MM.1S (cell line): ENCODE results near the gene TYR.

Source experiments
- DNase-seq: peaks from one replicate; pipeline ENCODE4 v3.0.0-alpha.2; 2015
- H2AFZ ChIP-seq: fragments of 300-600 bp; sonication (generic); 2 replicates; pipeline ENCODE4 v1.6.0; 2016; ENCODE audit warnings: antibody characterized with exemption, low read length
- H3F3A ChIP-seq: fragments of 300-600 bp; sonication (generic); 2 replicates; pipeline ENCODE4 v1.6.1; 2016; ENCODE audit warnings: mild to moderate bottlenecking, antibody characterized with exemption, low read length, moderate library complexity, mixed read lengths; ENCODE audit not compliant: insufficient read depth
- H3K27ac ChIP-seq: fragments of 300-600 bp; sonication (generic); 2 replicates; pipeline ENCODE4 v1.5.1; 2016; ENCODE audit warnings: mild to moderate bottlenecking, low read length
- H3K27me3 ChIP-seq: fragments of 300-600 bp; sonication (generic); replicated peaks from 2 replicates; pipeline ENCODE4 v1.6.0; 2016; ENCODE audit warnings: low read length; ENCODE audit not compliant: insufficient read depth
- H3K36me3 ChIP-seq: fragments of 300-600 bp; sonication (generic); replicated peaks from 2 replicates; pipeline ENCODE4 v1.6.1; 2016; ENCODE audit warnings: mild to moderate bottlenecking, low read length, mixed read lengths; ENCODE audit not compliant: insufficient read depth
- H3K4me1 ChIP-seq: fragments of 300-600 bp; sonication (generic); 2 replicates; pipeline ENCODE4 v1.6.1; 2016; ENCODE audit warnings: low read length, mixed read lengths
- H3K4me2 ChIP-seq: fragments of 300-600 bp; sonication (generic); 2 replicates; pipeline ENCODE4 v1.6.0; 2016; ENCODE audit warnings: low read depth, low read length
- H3K4me3 ChIP-seq: fragments of 300-600 bp; sonication (generic); 2 replicates; pipeline ENCODE4 v1.5.1; 2016; ENCODE audit warnings: low read length, mixed read lengths
- H3K79me2 ChIP-seq: fragments of 300-600 bp; sonication (generic); 2 replicates; pipeline ENCODE4 v1.6.1; 2016; ENCODE audit warnings: mixed run types, low read length, mixed read lengths
- H3K9ac ChIP-seq: fragments of 300-600 bp; sonication (generic); 2 replicates; pipeline ENCODE4 v1.6.1; 2016; ENCODE audit warnings: low read length, mixed read lengths
- H3K9me2 ChIP-seq: fragments of 300-600 bp; sonication (generic); replicated peaks from 2 replicates; pipeline ENCODE4 v1.6.1; 2016; ENCODE audit warnings: mild to moderate bottlenecking, low read length, mixed read lengths; ENCODE audit not compliant: insufficient read depth
- H3K9me3 ChIP-seq: fragments of 300-600 bp; sonication (generic); replicated peaks from 2 replicates; pipeline ENCODE4 v1.6.1; 2016; ENCODE audit warnings: mild to moderate bottlenecking, low read length, mixed read lengths; ENCODE audit not compliant: insufficient read depth
- H4K20me1 ChIP-seq: fragments of 300-600 bp; sonication (generic); 2 replicates; pipeline ENCODE4 v1.6.1; 2016; ENCODE audit warnings: mild to moderate bottlenecking, low read length, moderate library complexity, mixed read lengths; ENCODE audit not compliant: insufficient read depth
- EZH2 ChIP-seq: fragments of 300-600 bp; sonication (generic); optimal IDR thresholded peaks from 2 replicates; pipeline ENCODE3; 2017; ENCODE audit warnings: low read depth, mild to moderate bottlenecking, antibody characterized with exemption, low read length, mixed read lengths
- EZH2phosphoT487 ChIP-seq: fragments of 300-600 bp; sonication (generic); IDR thresholded peaks from 2 replicates; pipeline ENCODE4 v1.6.1; 2018; ENCODE audit warnings: antibody characterized with exemption, low read length
- TF ChIP-seq, protein P1 (sequence below): fragments of 300-600 bp; sonication (generic); IDR thresholded peaks from 2 replicates; pipeline ENCODE4 v1.5.1; 2016; ENCODE audit warnings: antibody characterized with exemption, low read length, mixed read lengths

Gene TYR

GRCh38 chr11:89182773-89183518, 5.3 kb downstream of the TYR start:
- Histone ChIP-seq H3K79me2 (no peaks in the 10 kb centered on the region), H3K36me3 (no peaks in the 10 kb centered on the region), H3K9me2 (no peaks in the 10 kb centered on the region), H3K27me3 (no peaks in the 10 kb centered on the region), H3K4me1 (no peaks in the 10 kb centered on the region), H3K4me2 (no peak overlapping the region), H3K27ac (no peak overlapping the region), H3K9ac (no peak overlapping the region), H3F3A (no peaks in the 10 kb centered on the region), H3K4me3 (no peak overlapping the region), H2AFZ (no peak overlapping the region), H4K20me1 (no peaks in the 10 kb centered on the region), H3K9me3 (no peaks in the 10 kb centered on the region)
- DNase-seq: no peak
- TF ChIP-seq, protein P1, sequence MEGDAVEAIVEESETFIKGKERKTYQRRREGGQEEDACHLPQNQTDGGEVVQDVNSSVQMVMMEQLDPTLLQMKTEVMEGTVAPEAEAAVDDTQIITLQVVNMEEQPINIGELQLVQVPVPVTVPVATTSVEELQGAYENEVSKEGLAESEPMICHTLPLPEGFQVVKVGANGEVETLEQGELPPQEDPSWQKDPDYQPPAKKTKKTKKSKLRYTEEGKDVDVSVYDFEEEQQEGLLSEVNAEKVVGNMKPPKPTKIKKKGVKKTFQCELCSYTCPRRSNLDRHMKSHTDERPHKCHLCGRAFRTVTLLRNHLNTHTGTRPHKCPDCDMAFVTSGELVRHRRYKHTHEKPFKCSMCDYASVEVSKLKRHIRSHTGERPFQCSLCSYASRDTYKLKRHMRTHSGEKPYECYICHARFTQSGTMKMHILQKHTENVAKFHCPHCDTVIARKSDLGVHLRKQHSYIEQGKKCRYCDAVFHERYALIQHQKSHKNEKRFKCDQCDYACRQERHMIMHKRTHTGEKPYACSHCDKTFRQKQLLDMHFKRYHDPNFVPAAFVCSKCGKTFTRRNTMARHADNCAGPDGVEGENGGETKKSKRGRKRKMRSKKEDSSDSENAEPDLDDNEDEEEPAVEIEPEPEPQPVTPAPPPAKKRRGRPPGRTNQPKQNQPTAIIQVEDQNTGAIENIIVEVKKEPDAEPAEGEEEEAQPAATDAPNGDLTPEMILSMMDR: no peak
- TF ChIP-seq EZH2 (no peak), EZH2phosphoT487 (no peak)

- Histone ChIP-seq H3K79me2 (no peaks in the 10 kb centered on the region), H3K4me3 (no peak overlapping the region), H3K4me1 (no peaks in the 10 kb centered on the region), H3F3A (no peaks in the 10 kb centered on the region), H3K4me2 (no peak overlapping the region), H3K36me3 (no peaks in the 10 kb centered on the region), H3K27me3 (no peaks in the 10 kb centered on the region), H3K9me2 (no peaks in the 10 kb centered on the region), H2AFZ (no peak overlapping the region), H4K20me1 (no peaks in the 10 kb centered on the region), H3K9me3 (no peaks in the 10 kb centered on the region), H3K27ac (no peak overlapping the region), H3K9ac (no peak overlapping the region)
- TF ChIP-seq EZH2 (no peak), EZH2phosphoT487 (no peak)
- DNase-seq: no peak
These were observed 6.3 kb downstream of the TYR start for GRCh38 chr11:89184021-89184420.

GRCh38 chr11:89189776-89190175, 12.1 kb downstream of the TYR start:
- no peaks in the 10 kb centered on the region for H3K79me2 ChIP-seq
- H3K4me1 ChIP-seq: no peaks in the 10 kb centered on the region
- no peak overlapping the region for H3K27ac ChIP-seq
- TF ChIP-seq, protein P1: no peak
- TF ChIP-seq EZH2phosphoT487 (no peak), EZH2 (no peak)
- no peak overlapping the region for H3K9ac ChIP-seq
- no peak overlapping the region for H2AFZ ChIP-seq
- no peak for DNase-seq
- no peaks in the 10 kb centered on the region for H3F3A ChIP-seq
- H3K4me2 ChIP-seq: no peak overlapping the region
- H3K9me2 ChIP-seq: no peaks in the 10 kb centered on the region
- no peak overlapping the region for H3K4me3 ChIP-seq
- H3K27me3 ChIP-seq: no peaks in the 10 kb centered on the region
- H4K20me1 ChIP-seq: no peaks in the 10 kb centered on the region
- no peaks in the 10 kb centered on the region for H3K9me3 ChIP-seq
- no peaks in the 10 kb centered on the region for H3K36me3 ChIP-seq

- DNase-seq: no peak
- Histone ChIP-seq H3K27ac (no peak overlapping the region), H3F3A (no peaks in the 10 kb centered on the region), H3K9me3 (no peaks in the 10 kb centered on the region), H3K79me2 (no peaks in the 10 kb centered on the region), H3K9ac (no peak overlapping the region), H3K4me1 (no peaks in the 10 kb centered on the region), H3K36me3 (no peaks in the 10 kb centered on the region), H3K4me3 (no peak overlapping the region), H3K4me2 (no peak overlapping the region), H3K9me2 (no peaks in the 10 kb centered on the region), H4K20me1 (no peaks in the 10 kb centered on the region), H2AFZ (no peak overlapping the region), H3K27me3 (no peaks in the 10 kb centered on the region)
- TF ChIP-seq, protein P1: no peak
- TF ChIP-seq EZH2: no peak
These were observed 23.5 kb downstream of the TYR start for GRCh38 chr11:89201138-89201537.
